ENCODE results near the gene CTAGE6. TPM values are rescaled to one million over a fixed set of nuclear protein-coding genes. Genes with fewer than 3 reads are reported as not detected.
A peak's percentile ranks its signal among the peaks of the same experiment; 100 is the strongest.

The CTAGE6 gene
- total and polyA plus RNA-seq, 2 experiments from 2014 or later = not detected

- TF ChIP-seq ZNF462 (CRISPR knock-in tag; IDR thresholded peaks at IDR 0.05) = no peak
- no peak for TF ChIP-seq ZNF331 (CRISPR knock-in tag; IDR thresholded peaks at IDR 0.05; ENCODE audit: low read depth)
- no peak for TF ChIP-seq CREB1 (CRISPR knock-in tag; IDR thresholded peaks at IDR 0.05; ENCODE audit: low read depth)
Observed at GRCh38 chr7:143733876-143734275, 23.6 kb downstream of the CTAGE6 start (continued).

- H3K9me2 ChIP-seq (ENCODE audit: insufficient read depth) = no peaks in the 10 kb centered on the region; the same call in 1 of the 2 replicates
- peaks cover 1% of the 10 kb centered on the region for H3K27me3 Mint-ChIP-seq (ENCODE audit: insufficient read depth, low read depth, poor library complexity)
- no peak overlapping the region for H3K27ac Mint-ChIP-seq
- H3K79me2 ChIP-seq (replicated peaks; ENCODE audit: insufficient read depth) = no peaks in the 10 kb centered on the region
- H3K4me3 Mint-ChIP-seq = no peak overlapping the region
- H4K20me1 ChIP-seq (replicated peaks; ENCODE audit: insufficient read depth) = no peaks in the 10 kb centered on the region
- ATAC-seq (no peak), DNase-seq (ENCODE audit: low spot score) (no peak)
- no peak overlapping the region for H3K4me3 ChIP-seq
- H3K27me3 ChIP-seq (ENCODE audit: insufficient read depth) = no peaks in the 10 kb centered on the region
- H3K9me3 Mint-ChIP-seq = no peaks in the 10 kb centered on the region
- no peaks in the 10 kb centered on the region for H3K4me1 ChIP-seq (ENCODE audit: insufficient read depth)
- peak overlapping the region; percentile 87; the same call in 1 of the 2 replicates for H2AFZ ChIP-seq
- H3K36me3 Mint-ChIP-seq (ENCODE audit: low read depth) = no peaks in the 10 kb centered on the region
- H3K36me3 ChIP-seq (ENCODE audit: insufficient read depth) = no peaks in the 10 kb centered on the region
- H3K4me2 ChIP-seq = no peak overlapping the region
- no peak overlapping the region for H3K27ac ChIP-seq (ENCODE audit: low read depth)
- H3K4me1 Mint-ChIP-seq = no peaks in the 10 kb centered on the region
- H3F3A ChIP-seq (replicated peaks; ENCODE audit: low read depth) = no peaks in the 10 kb centered on the region
- TF ChIP-seq STAT1 (IDR thresholded peaks at IDR 0.05; ENCODE audit: unreplicated experiment) = no peak
- TF ChIP-seq EZH2 (IDR thresholded peaks at IDR 0.05; ENCODE audit: low read depth, unreplicated experiment) = no peak
- no peak for TF ChIP-seq ZNF114 (CRISPR knock-in tag; IDR thresholded peaks at IDR 0.05)
- TF ChIP-seq CTCF (conservative IDR thresholded peaks at IDR 0.05; ENCODE audit: low read depth in 2 of 2) = no peak
- no peak for TF ChIP-seq POLR2AphosphoS5 (IDR thresholded peaks at IDR 0.05; ENCODE audit: low read depth)
- TF ChIP-seq ZNF462 (CRISPR knock-in tag; IDR thresholded peaks at IDR 0.05) = no peak
Observed at GRCh38 chr7:143728333-143728862, 29.1 kb downstream of the CTAGE6 start.
